Measurements from ENCODE around the gene CLIC3. TPM values are rescaled to one million over a fixed set of nuclear protein-coding genes. Genes with fewer than 3 reads are reported as not detected.

CLIC3 gene
- total RNA-seq, 1 donor from 2014 or later: 0.39 TPM

DNA sequence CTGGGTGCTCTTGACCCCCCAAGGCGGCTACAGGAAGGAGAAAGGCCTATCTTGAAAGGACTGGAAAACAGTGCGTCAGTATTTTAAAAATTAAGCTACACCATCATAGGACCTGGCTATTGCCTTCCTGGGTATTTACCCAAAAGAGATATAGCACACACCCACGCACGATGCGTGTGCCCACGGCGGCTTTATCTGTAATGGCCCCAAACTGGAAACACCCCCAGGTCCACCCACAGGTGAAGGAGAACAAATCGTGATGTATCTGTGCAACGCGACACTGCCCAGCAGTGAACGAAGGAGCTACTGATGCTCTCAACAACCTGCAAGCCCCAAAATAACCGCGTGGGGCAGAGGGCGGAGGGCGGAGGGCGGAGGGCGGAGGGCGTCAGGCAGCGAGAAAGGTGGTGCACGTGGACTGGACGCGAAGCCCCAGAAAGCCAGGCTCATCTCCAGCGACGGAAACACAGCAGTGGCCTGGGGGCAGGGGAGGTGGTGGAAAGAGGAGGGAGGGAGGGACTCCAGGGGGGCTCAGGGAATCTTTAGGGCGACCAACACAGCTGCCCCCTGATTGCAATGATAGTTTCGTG, 31.4 kb downstream of the CLIC3 start:
- H3K4me3 Mint-ChIP-seq (ENCODE audit: unreplicated experiment): no peak overlapping the region
- H3K9me3 ChIP-seq (ENCODE audit: insufficient read depth, low read depth, low read length): no peaks in the 10 kb centered on the region
- no peaks in the 10 kb centered on the region for H3K36me3 ChIP-seq (ENCODE audit: insufficient read depth, low read length)
- no peak for TF ChIP-seq EZH2 (IDR thresholded peaks at IDR 0.05; ENCODE audit: insufficient read depth, low read length)
- TF ChIP-seq, protein P1, sequence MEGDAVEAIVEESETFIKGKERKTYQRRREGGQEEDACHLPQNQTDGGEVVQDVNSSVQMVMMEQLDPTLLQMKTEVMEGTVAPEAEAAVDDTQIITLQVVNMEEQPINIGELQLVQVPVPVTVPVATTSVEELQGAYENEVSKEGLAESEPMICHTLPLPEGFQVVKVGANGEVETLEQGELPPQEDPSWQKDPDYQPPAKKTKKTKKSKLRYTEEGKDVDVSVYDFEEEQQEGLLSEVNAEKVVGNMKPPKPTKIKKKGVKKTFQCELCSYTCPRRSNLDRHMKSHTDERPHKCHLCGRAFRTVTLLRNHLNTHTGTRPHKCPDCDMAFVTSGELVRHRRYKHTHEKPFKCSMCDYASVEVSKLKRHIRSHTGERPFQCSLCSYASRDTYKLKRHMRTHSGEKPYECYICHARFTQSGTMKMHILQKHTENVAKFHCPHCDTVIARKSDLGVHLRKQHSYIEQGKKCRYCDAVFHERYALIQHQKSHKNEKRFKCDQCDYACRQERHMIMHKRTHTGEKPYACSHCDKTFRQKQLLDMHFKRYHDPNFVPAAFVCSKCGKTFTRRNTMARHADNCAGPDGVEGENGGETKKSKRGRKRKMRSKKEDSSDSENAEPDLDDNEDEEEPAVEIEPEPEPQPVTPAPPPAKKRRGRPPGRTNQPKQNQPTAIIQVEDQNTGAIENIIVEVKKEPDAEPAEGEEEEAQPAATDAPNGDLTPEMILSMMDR (IDR thresholded peaks at IDR 0.05; ENCODE audit: insufficient read depth, low read depth, low read length): no peak
- no peak overlapping the region for H3K4me3 ChIP-seq (ENCODE audit: insufficient read depth, low read depth, low read length)
- no peak overlapping the region for H3K27ac Mint-ChIP-seq (ENCODE audit: unreplicated experiment)
- peaks cover 4% of the 10 kb centered on the region for H3K4me1 Mint-ChIP-seq (ENCODE audit: low read depth, unreplicated experiment)
- no peaks in the 10 kb centered on the region for H3K9me3 Mint-ChIP-seq (ENCODE audit: unreplicated experiment)
- no peak overlapping the region for H2AFZ ChIP-seq (ENCODE audit: low read depth, low read length)
- no peak overlapping the region for H3K27ac ChIP-seq (ENCODE audit: low read depth, low read length)
- H3K27me3 Mint-ChIP-seq (ENCODE audit: low read depth, unreplicated experiment): peaks cover 11% of the 10 kb centered on the region
- H3K9ac ChIP-seq (ENCODE audit: low read length): no peak overlapping the region
- no peak overlapping the region for H3K4me2 ChIP-seq (ENCODE audit: low read length)
- no peaks in the 10 kb centered on the region for H3K79me2 ChIP-seq (ENCODE audit: insufficient read depth, low read length)
- DNase-seq (ENCODE audit: low read depth) (no peak), FAIRE-seq (no peak)
- H4K20me1 ChIP-seq (ENCODE audit: insufficient read depth, low read length): no peaks in the 10 kb centered on the region
- H3K4me1 ChIP-seq (ENCODE audit: insufficient read depth, low read length): peaks cover 4% of the 10 kb centered on the region
- H3K27me3 ChIP-seq (ENCODE audit: insufficient read depth, low read length): no peaks in the 10 kb centered on the region
- H3K36me3 Mint-ChIP-seq (ENCODE audit: low read depth, unreplicated experiment): no peaks in the 10 kb centered on the region

DNA sequence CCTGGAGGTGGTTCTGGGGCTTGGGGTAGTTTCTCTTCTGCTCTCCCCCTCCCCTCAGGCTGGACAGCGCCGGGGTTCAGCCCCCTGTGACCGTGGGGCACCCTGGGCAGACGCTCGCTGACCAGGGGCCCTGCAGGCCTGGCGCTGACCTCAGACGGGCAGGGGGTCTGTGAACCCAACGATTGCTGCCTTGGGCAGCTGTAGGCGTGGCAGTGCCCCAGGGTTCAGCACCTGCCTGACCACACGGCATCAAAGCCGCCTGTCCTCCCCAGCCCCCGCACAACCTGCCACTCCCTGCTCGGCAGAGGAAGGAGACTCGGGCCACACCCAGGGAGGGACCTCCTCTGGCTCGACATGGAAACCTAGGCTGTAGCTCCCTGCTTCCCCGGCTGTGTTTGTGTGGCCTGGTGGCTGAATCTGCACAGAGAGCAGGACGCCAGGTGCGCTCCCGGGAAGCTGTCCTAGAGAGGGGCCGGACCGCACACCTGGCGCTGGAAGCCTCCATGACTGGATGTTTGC, 32.1 kb downstream of the CLIC3 start:
- no peak for FAIRE-seq

More for the DNA sequence above, 32.1 kb downstream of the CLIC3 start:
- Histone ChIP-seq H3K79me2 (ENCODE audit: insufficient read depth, low read length) (no peaks in the 10 kb centered on the region), H2AFZ (ENCODE audit: low read depth, low read length) (no peak overlapping the region), H3K4me1 (ENCODE audit: insufficient read depth, low read length) (peaks cover 4% of the 10 kb centered on the region), H3K36me3 (ENCODE audit: insufficient read depth, low read length) (no peaks in the 10 kb centered on the region), H3K27me3 (ENCODE audit: insufficient read depth, low read length) (no peaks in the 10 kb centered on the region), H4K20me1 (ENCODE audit: insufficient read depth, low read length) (no peaks in the 10 kb centered on the region), H3K9ac (ENCODE audit: low read length) (no peak overlapping the region), H3K4me2 (ENCODE audit: low read length) (no peak overlapping the region), H3K4me3 (ENCODE audit: insufficient read depth, low read depth, low read length) (no peak overlapping the region), H3K27ac (ENCODE audit: low read depth, low read length) (no peak overlapping the region), H3K9me3 (ENCODE audit: insufficient read depth, low read depth, low read length) (no peaks in the 10 kb centered on the region)
- Mint-ChIP-seq H3K4me3 (ENCODE audit: unreplicated experiment) (no peak overlapping the region), H3K36me3 (ENCODE audit: low read depth, unreplicated experiment) (no peaks in the 10 kb centered on the region), H3K27ac (ENCODE audit: unreplicated experiment) (no peak overlapping the region), H3K9me3 (ENCODE audit: unreplicated experiment) (no peaks in the 10 kb centered on the region), H3K4me1 (ENCODE audit: low read depth, unreplicated experiment) (peaks cover 5% of the 10 kb centered on the region), H3K27me3 (ENCODE audit: low read depth, unreplicated experiment) (peaks cover 11% of the 10 kb centered on the region)
- DNase-seq (ENCODE audit: low read depth): no peak
- no peak for TF ChIP-seq EZH2 (IDR thresholded peaks at IDR 0.05; ENCODE audit: insufficient read depth, low read length)
- TF ChIP-seq, protein P1 (IDR thresholded peaks at IDR 0.05; ENCODE audit: insufficient read depth, low read depth, low read length): no peak
